Measurements from ENCODE around the gene MEST.

The MEST gene

DNA sequence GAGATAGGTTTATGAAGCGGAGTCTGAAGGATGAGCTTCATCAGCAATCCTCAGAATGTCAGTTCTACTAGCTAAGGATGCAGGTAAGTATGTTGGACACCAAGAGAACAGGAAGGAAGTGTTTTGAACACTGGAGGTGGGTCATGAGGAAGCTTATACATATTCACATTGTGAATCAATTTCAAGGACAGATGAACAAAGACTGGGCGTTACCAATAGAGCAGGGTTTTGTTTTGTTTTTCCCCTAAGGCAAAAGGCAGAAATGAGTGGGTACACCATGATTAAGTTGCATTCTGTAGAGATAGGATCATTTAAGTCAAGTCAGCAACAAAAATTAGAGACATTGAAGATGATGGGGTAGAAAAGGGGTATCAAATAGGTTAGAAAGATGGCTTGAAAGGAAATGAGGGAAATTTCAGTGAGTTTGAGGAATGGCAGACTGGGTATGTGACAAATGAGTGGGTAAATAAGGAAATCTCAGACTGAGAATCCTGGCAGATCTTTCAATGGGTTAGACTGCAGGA, 51.7 kb downstream of the MEST start:
- H3K36me3 ChIP-seq: no peaks in the 10 kb centered on the region

DNA sequence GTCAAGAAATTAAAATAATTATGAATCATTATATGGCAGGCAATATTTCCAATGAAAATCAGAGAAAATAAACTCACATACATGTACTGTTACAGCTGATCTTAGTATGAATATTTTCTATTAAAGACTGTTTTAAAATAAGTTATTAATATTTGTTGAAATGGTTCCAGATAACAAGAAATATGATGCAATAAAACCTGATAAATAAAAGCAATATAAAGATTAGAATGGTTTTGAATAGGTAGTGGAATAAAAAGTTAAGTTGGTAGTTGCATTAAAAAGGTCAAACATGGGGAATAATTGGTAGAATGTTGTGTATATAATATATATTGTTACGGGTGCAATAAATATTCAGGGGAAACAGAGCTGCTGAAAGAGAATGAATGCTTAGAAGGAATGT, 52.5 kb downstream of the MEST start:
- Histone ChIP-seq H3K27ac (no peak overlapping the region), H3K9me3 (no peaks in the 10 kb centered on the region), H3K36me3 (no peaks in the 10 kb centered on the region), H3K4me3 (ENCODE audit: low read depth in 1 of 2, low read length in 1 of 2) (no peak overlapping the region), H3K27me3 (no peaks in the 10 kb centered on the region), H3K4me1 (ENCODE audit: control insufficient read depth in 1 of 2, insufficient read depth in 1 of 2, low read depth in 1 of 2, low read length in 1 of 2) (no peaks in the 10 kb centered on the region)
- TF ChIP-seq, protein P1, sequence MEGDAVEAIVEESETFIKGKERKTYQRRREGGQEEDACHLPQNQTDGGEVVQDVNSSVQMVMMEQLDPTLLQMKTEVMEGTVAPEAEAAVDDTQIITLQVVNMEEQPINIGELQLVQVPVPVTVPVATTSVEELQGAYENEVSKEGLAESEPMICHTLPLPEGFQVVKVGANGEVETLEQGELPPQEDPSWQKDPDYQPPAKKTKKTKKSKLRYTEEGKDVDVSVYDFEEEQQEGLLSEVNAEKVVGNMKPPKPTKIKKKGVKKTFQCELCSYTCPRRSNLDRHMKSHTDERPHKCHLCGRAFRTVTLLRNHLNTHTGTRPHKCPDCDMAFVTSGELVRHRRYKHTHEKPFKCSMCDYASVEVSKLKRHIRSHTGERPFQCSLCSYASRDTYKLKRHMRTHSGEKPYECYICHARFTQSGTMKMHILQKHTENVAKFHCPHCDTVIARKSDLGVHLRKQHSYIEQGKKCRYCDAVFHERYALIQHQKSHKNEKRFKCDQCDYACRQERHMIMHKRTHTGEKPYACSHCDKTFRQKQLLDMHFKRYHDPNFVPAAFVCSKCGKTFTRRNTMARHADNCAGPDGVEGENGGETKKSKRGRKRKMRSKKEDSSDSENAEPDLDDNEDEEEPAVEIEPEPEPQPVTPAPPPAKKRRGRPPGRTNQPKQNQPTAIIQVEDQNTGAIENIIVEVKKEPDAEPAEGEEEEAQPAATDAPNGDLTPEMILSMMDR (IDR thresholded peaks at IDR 0.05): no peak

More for the DNA sequence above, 51.7 kb downstream of the MEST start:
- Histone ChIP-seq H3K27me3 (no peaks in the 10 kb centered on the region), H3K27ac (no peak overlapping the region), H3K4me3 (ENCODE audit: low read depth in 1 of 2, low read length in 1 of 2) (no peak overlapping the region), H3K9me3 (no peaks in the 10 kb centered on the region), H3K4me1 (ENCODE audit: control insufficient read depth in 1 of 2, insufficient read depth in 1 of 2, low read depth in 1 of 2, low read length in 1 of 2) (no peaks in the 10 kb centered on the region)
- TF ChIP-seq, protein P1 (IDR thresholded peaks at IDR 0.05): no peak

DNA sequence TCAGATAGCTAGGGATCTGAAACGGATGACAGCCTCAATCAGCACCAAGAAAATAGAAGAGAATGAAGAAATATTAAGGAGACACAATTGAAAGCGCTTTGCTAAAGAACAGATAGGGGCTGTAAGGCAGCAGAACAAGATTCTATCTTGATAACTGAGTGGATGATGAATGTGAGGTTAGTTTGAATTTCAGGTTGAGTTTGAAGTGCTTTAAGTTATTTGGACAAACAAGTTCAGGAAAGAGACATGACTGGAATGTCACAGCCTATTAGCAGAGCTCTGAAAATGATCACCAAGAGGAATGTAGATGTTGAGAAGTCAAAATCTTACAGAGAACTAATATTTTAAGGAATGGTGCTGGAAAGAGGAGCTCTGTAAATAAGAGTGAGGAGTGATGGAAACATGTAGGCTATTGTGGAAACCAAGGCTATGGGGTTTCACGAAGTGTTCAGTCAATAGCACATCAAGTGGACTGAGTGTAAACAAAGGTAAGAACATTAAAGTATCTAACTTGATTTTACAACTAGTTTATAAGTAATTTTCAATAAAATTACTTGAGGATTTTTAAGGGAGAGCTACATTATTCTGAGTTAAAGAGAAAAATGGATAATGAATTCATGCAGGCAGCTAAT, 61.6 kb downstream of the MEST start:
- H3K27ac ChIP-seq: no peak overlapping the region
- H3K4me3 ChIP-seq (ENCODE audit: low read depth in 1 of 2, low read length in 1 of 2): no peak overlapping the region
- no peaks in the 10 kb centered on the region for H3K9me3 ChIP-seq
- TF ChIP-seq, protein P1 (IDR thresholded peaks at IDR 0.05): no peak
- no peaks in the 10 kb centered on the region for H3K4me1 ChIP-seq (ENCODE audit: control insufficient read depth in 1 of 2, insufficient read depth in 1 of 2, low read depth in 1 of 2, low read length in 1 of 2)
- peaks cover 4% of the 10 kb centered on the region for H3K36me3 ChIP-seq
- no peaks in the 10 kb centered on the region for H3K27me3 ChIP-seq

DNA sequence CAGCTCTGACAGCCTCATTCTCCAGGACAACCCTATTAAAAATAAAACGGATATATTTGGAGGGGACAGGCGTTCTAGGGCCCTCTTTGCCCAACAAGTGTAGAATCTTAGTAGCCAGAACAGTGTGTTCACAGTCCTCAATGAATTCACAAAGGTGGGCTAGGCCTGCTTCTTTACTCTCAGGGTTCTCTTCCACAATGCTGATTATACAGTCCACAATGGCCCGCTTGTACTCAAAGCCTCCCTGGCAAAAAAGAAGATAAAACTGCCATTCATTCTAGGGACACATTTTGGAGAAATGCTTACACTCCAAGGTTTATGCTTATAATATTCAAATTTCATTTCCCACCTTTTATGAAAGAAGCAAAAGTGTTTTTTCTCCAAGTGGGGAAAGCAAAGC, 62.6 kb downstream of the MEST start:
- TF ChIP-seq, protein P1 (IDR thresholded peaks at IDR 0.05): no peak
- H3K4me1 ChIP-seq (ENCODE audit: control insufficient read depth in 1 of 2, insufficient read depth in 1 of 2, low read depth in 1 of 2, low read length in 1 of 2): no peaks in the 10 kb centered on the region

More for the DNA sequence above, 62.6 kb downstream of the MEST start:
- Histone ChIP-seq H3K36me3 (peaks cover 4% of the 10 kb centered on the region), H3K27ac (no peak overlapping the region), H3K9me3 (no peaks in the 10 kb centered on the region), H3K4me3 (ENCODE audit: low read depth in 1 of 2, low read length in 1 of 2) (no peak overlapping the region), H3K27me3 (no peaks in the 10 kb centered on the region)
